GM12873 (cell line): ENCODE data around the gene TRIM59.

Experiments
- CTCF ChIP-seq: IDR thresholded peaks from 2 replicates; pipeline ENCODE4 v1.5.1; 2012; ENCODE audit warnings: low read depth, mild to moderate bottlenecking, moderate library complexity, low read length, control low read depth; ENCODE audit not compliant: insufficient read depth; ENCODE audit errors: missing control alignments

The TRIM59 gene

GRCh38 chr3:160449636-160450598, at the start of gene TRIM59:
TSS of gene TRIM59 (minus strand) at chr3:160449786. CDS start at chr3:160439183, 10,603 bp downstream.
- TF ChIP-seq CTCF = peak; percentile 15

GRCh38 chr3:160498202-160498601, 48.6 kb upstream of the TRIM59 start:
- TF ChIP-seq CTCF = no peak

- TF ChIP-seq CTCF = no peak
These were observed 40.6 kb upstream of the TRIM59 start for GRCh38 chr3:160490166-160490565.

- TF ChIP-seq CTCF = peak; percentile 30
These were observed 36.9 kb upstream of the TRIM59 start for GRCh38 chr3:160486459-160486869.

- no peak for TF ChIP-seq CTCF
These were observed 33.2 kb upstream of the TRIM59 start for GRCh38 chr3:160482796-160483195.

- no peak for TF ChIP-seq CTCF
These were observed 32.3 kb upstream of the TRIM59 start for GRCh38 chr3:160481856-160482255.

- no peak for TF ChIP-seq CTCF
These were observed 31.3 kb upstream of the TRIM59 start for GRCh38 chr3:160480931-160481330.
